Liver (tissue), 9 donors: ENCODE results near the gene VAPB. TPM values are rescaled to one million over a fixed set of nuclear protein-coding genes. Genes with fewer than 3 reads are reported as not detected.

Experiments used
- DNase-seq: peaks from one replicate; pipeline ENCODE4 v3.0.0-alpha.2; 2017; ENCODE audit warnings: low spot score
- H3K27ac ChIP-seq, 2 donors: one replicate each; pipeline ENCODE4 v1.7.0; 2013; ENCODE audit warnings: inconsistent platforms in 2 of 2, low read length in 2 of 2, control low read depth in 1 of 2, low read depth in 1 of 2, mild to moderate bottlenecking in 1 of 2
- H3K27me3 ChIP-seq, 4 donors: one replicate each; pipeline versions ENCODE4 v1.6.1 to v1.7.0; 2013; ENCODE audit warnings: low read length in 3 of 4, inconsistent platforms in 1 of 4, mild to moderate bottlenecking in 1 of 4, moderate library complexity in 1 of 4; ENCODE audit not compliant: control insufficient read depth in 4 of 4, insufficient read depth in 4 of 4
- H3K36me3 ChIP-seq, 4 donors: one replicate each; pipeline versions ENCODE4 v1.6.1 to v1.7.0; 2013; ENCODE audit warnings: low read length in 3 of 4, mild to moderate bottlenecking in 3 of 4, low read depth in 1 of 4, moderate library complexity in 1 of 4; ENCODE audit not compliant: control insufficient read depth in 4 of 4, insufficient read depth in 3 of 4
- H3K4me1 ChIP-seq, 4 donors: one replicate each; pipeline versions ENCODE4 v1.6.1 to v1.7.0; 2013; ENCODE audit warnings: low read length in 3 of 4, mild to moderate bottlenecking in 3 of 4, moderate library complexity in 1 of 4; ENCODE audit not compliant: control insufficient read depth in 4 of 4, insufficient read depth in 4 of 4
- H3K4me3 ChIP-seq, 3 donors: one replicate each; pipeline versions ENCODE4 v1.6.1 to v1.7.0; 2013; ENCODE audit warnings: low read length in 3 of 3, control low read depth in 1 of 3, low read depth in 1 of 3, mild to moderate bottlenecking in 1 of 3
- H3K9ac ChIP-seq, 2 donors: one replicate each; pipeline ENCODE4 v1.7.0; 2013; ENCODE audit warnings: low read length in 2 of 2, mild to moderate bottlenecking in 2 of 2, moderate library complexity in 2 of 2, control low read depth in 1 of 2, low read depth in 1 of 2
- H3K9me3 ChIP-seq, 4 donors: one replicate each; pipeline versions ENCODE4 v1.6.1 to v1.7.0; 2013; ENCODE audit warnings: low read length in 3 of 4; ENCODE audit not compliant: control insufficient read depth in 4 of 4
- HNF4A ChIP-seq, 2 donors: conservative IDR thresholded peaks; 2 replicates each; pipeline ENCODE4 v1.6.1; 2016; ENCODE audit warnings: antibody characterized with exemption in 2 of 2, mild to moderate bottlenecking in 2 of 2
- RAD21 ChIP-seq, 2 donors: IDR thresholded peaks; 2 replicates each; pipeline ENCODE4 v1.6.1; 2016; ENCODE audit warnings: antibody characterized with exemption in 2 of 2, mild to moderate bottlenecking in 2 of 2
- RXRA ChIP-seq, 2 donors: IDR thresholded peaks; 2 replicates each; pipeline ENCODE4 v1.6.1; 2017 to 2018; ENCODE audit warnings: antibody characterized with exemption in 2 of 2, mild to moderate bottlenecking in 1 of 2
- YY1 ChIP-seq: IDR thresholded peaks from 2 replicates; pipeline ENCODE4 v1.6.1; 2016; ENCODE audit warnings: antibody characterized with exemption, mild to moderate bottlenecking
- WGBS: extraction: QIAGEN DNeasy Blood & Tissue Kit; methylation state at CpG from one replicate; pipeline ENCODE4 v1.1.7; 2013; 5-methylcytosine and 5-hydroxymethylcytosine counted together
- polyA plus RNA-seq, 2 donors: library from polyadenylated mRNA; stranded (reverse) in 1 of 2; unstranded in 1 of 2; fragments of 200-250 nt in 1 of 2; fragments of >200 nt in 1 of 2; fragmentation: Nextera tagmentation in 1 of 2; extraction: Ambion mirVana in 1 of 2; gene quantifications; one replicate each; pipeline versions ENCODE4 v1.2.1 to v1.2.3, GENCODE V29; 2013 to 2015
- total RNA-seq, 2 donors: library from RNA; depleted of rRNA; stranded (reverse); fragments of >200 nt; gene quantifications; one replicate each; pipeline ENCODE4 v1.2.3, GENCODE V29; 2014
- TF ChIP-seq, protein P1 (sequence below): IDR thresholded peaks from 2 replicates; pipeline ENCODE4 v1.6.1; 2016; ENCODE audit warnings: antibody characterized with exemption, mild to moderate bottlenecking
- TF ChIP-seq, protein P2 (sequence below): IDR thresholded peaks from 2 replicates; pipeline ENCODE4 v1.6.1; 2016; ENCODE audit warnings: antibody characterized with exemption
- TF ChIP-seq, protein P3 (sequence below): IDR thresholded peaks from 2 replicates; pipeline ENCODE4 v1.6.1; 2016; ENCODE audit warnings: antibody characterized with exemption
- TF ChIP-seq, protein P4 (sequence below): IDR thresholded peaks from 2 replicates; pipeline ENCODE4 v1.6.1; 2016; ENCODE audit warnings: antibody characterized with exemption
- donor health status: healthy.
- donor health status: healthy.
- donor health status: healthy.
- donor health status: healthy.
- donor health status: healthy.

Gene VAPB
- total and polyA plus RNA-seq, 4 donors: 12.2 to 21.7 (median 18.5) TPM

DNA sequence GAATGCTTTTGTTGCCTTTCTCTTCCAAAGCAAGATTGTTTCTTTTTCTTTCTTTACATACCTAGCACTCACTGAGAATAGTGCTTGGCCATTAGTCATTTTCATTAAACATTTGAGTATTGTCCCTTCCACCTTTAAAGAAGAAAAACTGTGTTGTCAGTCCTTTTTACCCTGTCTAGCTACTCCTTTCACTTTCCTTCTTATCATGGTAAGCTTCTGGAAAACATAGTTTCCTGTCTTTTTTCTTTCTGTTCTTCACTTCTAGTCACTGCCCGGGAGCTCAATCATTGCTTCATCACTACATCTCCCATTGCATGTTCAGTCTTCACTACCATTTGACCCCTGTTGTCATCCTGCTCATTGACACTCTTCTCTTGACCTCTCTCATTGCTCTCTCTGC lies 12.1 kb downstream of the VAPB start:
- no peaks in the 10 kb centered on the region for H3K36me3 ChIP-seq
- H3K9ac ChIP-seq: no peak overlapping the region
- TF ChIP-seq, protein P1, sequence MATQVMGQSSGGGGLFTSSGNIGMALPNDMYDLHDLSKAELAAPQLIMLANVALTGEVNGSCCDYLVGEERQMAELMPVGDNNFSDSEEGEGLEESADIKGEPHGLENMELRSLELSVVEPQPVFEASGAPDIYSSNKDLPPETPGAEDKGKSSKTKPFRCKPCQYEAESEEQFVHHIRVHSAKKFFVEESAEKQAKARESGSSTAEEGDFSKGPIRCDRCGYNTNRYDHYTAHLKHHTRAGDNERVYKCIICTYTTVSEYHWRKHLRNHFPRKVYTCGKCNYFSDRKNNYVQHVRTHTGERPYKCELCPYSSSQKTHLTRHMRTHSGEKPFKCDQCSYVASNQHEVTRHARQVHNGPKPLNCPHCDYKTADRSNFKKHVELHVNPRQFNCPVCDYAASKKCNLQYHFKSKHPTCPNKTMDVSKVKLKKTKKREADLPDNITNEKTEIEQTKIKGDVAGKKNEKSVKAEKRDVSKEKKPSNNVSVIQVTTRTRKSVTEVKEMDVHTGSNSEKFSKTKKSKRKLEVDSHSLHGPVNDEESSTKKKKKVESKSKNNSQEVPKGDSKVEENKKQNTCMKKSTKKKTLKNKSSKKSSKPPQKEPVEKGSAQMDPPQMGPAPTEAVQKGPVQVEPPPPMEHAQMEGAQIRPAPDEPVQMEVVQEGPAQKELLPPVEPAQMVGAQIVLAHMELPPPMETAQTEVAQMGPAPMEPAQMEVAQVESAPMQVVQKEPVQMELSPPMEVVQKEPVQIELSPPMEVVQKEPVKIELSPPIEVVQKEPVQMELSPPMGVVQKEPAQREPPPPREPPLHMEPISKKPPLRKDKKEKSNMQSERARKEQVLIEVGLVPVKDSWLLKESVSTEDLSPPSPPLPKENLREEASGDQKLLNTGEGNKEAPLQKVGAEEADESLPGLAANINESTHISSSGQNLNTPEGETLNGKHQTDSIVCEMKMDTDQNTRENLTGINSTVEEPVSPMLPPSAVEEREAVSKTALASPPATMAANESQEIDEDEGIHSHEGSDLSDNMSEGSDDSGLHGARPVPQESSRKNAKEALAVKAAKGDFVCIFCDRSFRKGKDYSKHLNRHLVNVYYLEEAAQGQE: no peak
- TF ChIP-seq, protein P2, sequence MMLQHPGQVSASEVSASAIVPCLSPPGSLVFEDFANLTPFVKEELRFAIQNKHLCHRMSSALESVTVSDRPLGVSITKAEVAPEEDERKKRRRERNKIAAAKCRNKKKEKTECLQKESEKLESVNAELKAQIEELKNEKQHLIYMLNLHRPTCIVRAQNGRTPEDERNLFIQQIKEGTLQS: no peak
- no peak overlapping the region for H3K4me3 ChIP-seq
- 74% methylated on average over 1 of the region's 1 CpG for WGBS
- no peaks in the 10 kb centered on the region for H3K27me3 ChIP-seq
- H3K4me1 ChIP-seq: peaks cover 3 to 18% (median 11%) of the 10 kb centered on the region in 4 donors
- no peak for DNase-seq
- H3K27ac ChIP-seq: no peak overlapping the region
- H3K9me3 ChIP-seq: no peaks in the 10 kb centered on the region

DNA sequence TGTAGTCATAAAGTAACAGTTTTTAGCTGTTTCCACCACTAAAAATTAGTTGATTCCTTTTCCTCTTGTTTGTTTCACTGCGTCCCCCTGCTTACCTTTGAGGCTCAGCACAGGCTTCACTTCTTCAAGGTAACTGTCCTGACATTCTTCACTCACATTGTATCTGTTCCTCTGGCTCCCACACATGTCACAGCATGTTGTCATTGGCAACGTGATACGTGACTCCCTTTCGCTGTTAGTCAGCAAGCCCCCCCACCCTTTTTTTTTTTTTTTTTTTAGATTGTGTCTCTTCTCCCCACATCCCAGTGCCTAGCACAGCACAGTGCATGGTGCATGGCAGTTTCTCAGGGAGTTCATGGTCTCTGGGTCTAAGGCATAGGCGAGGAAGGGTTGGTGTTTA lies 13.3 kb downstream of the VAPB start:
- H3K36me3 ChIP-seq: no peaks in the 10 kb centered on the region
- 93% methylated on average over 5 of the region's 5 CpGs for WGBS
- H3K4me1 ChIP-seq: peaks cover 3 to 18% (median 11%) of the 10 kb centered on the region in 4 donors
- no peak overlapping the region for H3K9ac ChIP-seq
- H3K27me3 ChIP-seq: no peaks in the 10 kb centered on the region
- TF ChIP-seq, protein P3, sequence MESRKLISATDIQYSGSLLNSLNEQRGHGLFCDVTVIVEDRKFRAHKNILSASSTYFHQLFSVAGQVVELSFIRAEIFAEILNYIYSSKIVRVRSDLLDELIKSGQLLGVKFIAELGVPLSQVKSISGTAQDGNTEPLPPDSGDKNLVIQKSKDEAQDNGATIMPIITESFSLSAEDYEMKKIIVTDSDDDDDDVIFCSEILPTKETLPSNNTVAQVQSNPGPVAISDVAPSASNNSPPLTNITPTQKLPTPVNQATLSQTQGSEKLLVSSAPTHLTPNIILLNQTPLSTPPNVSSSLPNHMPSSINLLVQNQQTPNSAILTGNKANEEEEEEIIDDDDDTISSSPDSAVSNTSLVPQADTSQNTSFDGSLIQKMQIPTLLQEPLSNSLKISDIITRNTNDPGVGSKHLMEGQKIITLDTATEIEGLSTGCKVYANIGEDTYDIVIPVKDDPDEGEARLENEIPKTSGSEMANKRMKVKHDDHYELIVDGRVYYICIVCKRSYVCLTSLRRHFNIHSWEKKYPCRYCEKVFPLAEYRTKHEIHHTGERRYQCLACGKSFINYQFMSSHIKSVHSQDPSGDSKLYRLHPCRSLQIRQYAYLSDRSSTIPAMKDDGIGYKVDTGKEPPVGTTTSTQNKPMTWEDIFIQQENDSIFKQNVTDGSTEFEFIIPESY: no peak
- TF ChIP-seq, protein P4, sequence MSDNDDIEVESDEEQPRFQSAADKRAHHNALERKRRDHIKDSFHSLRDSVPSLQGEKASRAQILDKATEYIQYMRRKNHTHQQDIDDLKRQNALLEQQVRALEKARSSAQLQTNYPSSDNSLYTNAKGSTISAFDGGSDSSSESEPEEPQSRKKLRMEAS: no peak
- no peak for TF ChIP-seq HNF4A (conservative IDR thresholded peaks at IDR 0.05)
- no peak for TF ChIP-seq RAD21 (IDR thresholded peaks at IDR 0.05)
- TF ChIP-seq YY1: no peak
- TF ChIP-seq, protein P1: no peak
- TF ChIP-seq, protein P2: no peak
- no peak for TF ChIP-seq RXRA (IDR thresholded peaks at IDR 0.05)
- H3K27ac ChIP-seq: no peak overlapping the region
- H3K9me3 ChIP-seq: no peaks in the 10 kb centered on the region
- no peak for DNase-seq
- no peak overlapping the region for H3K4me3 ChIP-seq
